Measurements from ENCODE around the gene NSUN4. TPM values are rescaled to one million over a fixed set of nuclear protein-coding genes. Genes with fewer than 3 reads are reported as not detected.

NSUN4 gene
- total and polyA plus RNA-seq, 10 of the 15 experiments (the other 5 are each of a cell fraction or from before 2014, with no cell fraction given) = 22.1 to 80.2 (median 29.6) TPM

- TF ChIP-seq MLLT1 (IDR thresholded peaks at IDR 0.05) = peak; percentile 73
- TF ChIP-seq BRCA1 (IDR thresholded peaks at IDR 0.05; ENCODE audit: low read depth, low read length) = no peak
- peak; percentile 25 for TF ChIP-seq SKIL (IDR thresholded peaks at IDR 0.05; ENCODE audit: low read depth, poor library complexity, severe bottlenecking)
- no peak for TF ChIP-seq EZH2 (IDR thresholded peaks at IDR 0.05; ENCODE audit: borderline replicate concordance, control insufficient read depth, low read depth, low read length)
- peak; percentile 90 for TF ChIP-seq PML (IDR thresholded peaks at IDR 0.05; ENCODE audit: low read length)
- TF ChIP-seq ATF2 (IDR thresholded peaks at IDR 0.05; ENCODE audit: low read length) = peak; percentile 62; the same call in 1 of the 2 replicates
- 0 out of 2 replicates have a peak, but pooled peaks have one; percentile 18 for TF ChIP-seq SIN3A (IDR thresholded peaks at IDR 0.05; ENCODE audit: low read depth, low read length)
- TF ChIP-seq RCOR1 (conservative IDR thresholded peaks at IDR 0.05; ENCODE audit: low read depth, low read length) = no peak
- TF ChIP-seq SMARCA5 (IDR thresholded peaks at IDR 0.05) = peak; percentile 95
- peak in 1 of 2 experiments; percentile 40; a peak in 1 of 4 replicates for TF ChIP-seq ETV6 (conservative IDR thresholded peaks at IDR 0.05 in 1 of 2, IDR thresholded peaks at IDR 0.05 in 1 of 2; ENCODE audit: borderline replicate concordance in 1 of 2, low read depth in 1 of 2)
- no peak for TF ChIP-seq PRDM15 (CRISPR knock-in tag; IDR thresholded peaks at IDR 0.05)
- TF ChIP-seq MEF2A (IDR thresholded peaks at IDR 0.05; ENCODE audit: insufficient read depth, low read depth, low read length) = peak; percentile 64; the same call in 1 of the 2 replicates
- TF ChIP-seq HDGF (IDR thresholded peaks at IDR 0.05) = no peak
- TF ChIP-seq POLR2A (IDR thresholded peaks at IDR 0.05; ENCODE audit: low read depth, low read length) = peak; percentile 90
- no peak for TF ChIP-seq ZBTB4 (CRISPR knock-in tag; IDR thresholded peaks at IDR 0.05)
- TF ChIP-seq TARDBP (IDR thresholded peaks at IDR 0.05; ENCODE audit: borderline replicate concordance) = no peak
- TF ChIP-seq CBX3 (IDR thresholded peaks at IDR 0.05; ENCODE audit: borderline replicate concordance, low read depth) = no peak
Measured at GRCh38 chr1:46340404-46341221, at the start of gene NSUN4 (continued).

Data from GM12878 (cell line).